CD8-positive, alpha-beta memory T cell (primary cell): ENCODE results near the gene ZFP28. TPM values are rescaled to one million over a fixed set of nuclear protein-coding genes. Genes with fewer than 3 reads are reported as not detected.

Experiments
- CTCF ChIA-PET: fragments of 350-600 bp; sonication (Branson Sonifier 250); formaldehyde crosslinking; loops from one replicate; lab custom pipeline; 2021; ENCODE audit warnings: antibody characterized with exemption; lab: Charles Lee
- POLR2A ChIA-PET: fragments of 350-600 bp; sonication (Branson Sonifier 250); formaldehyde crosslinking; loops from one replicate; lab custom pipeline; 2021; ENCODE audit warnings: antibody characterized with exemption; lab: Charles Lee
- DNase-seq, 5 donors: peaks; one replicate each; pipeline versions ENCODE4 v3.0.0 to v3.0.0-alpha.2; 2020 to 2022; ENCODE audit warnings: mixed read lengths in 1 of 5
- H3K27ac ChIP-seq: one replicate; pipeline ENCODE4 v1.7.0; 2013; ENCODE audit warnings: low read depth, mild to moderate bottlenecking, low read length, moderate library complexity
- H3K27me3 ChIP-seq: 2 replicates; pipeline ENCODE4 v1.7.0; 2013; ENCODE audit warnings: low read length, mild to moderate bottlenecking; ENCODE audit not compliant: insufficient read depth, poor library complexity, severe bottlenecking
- H3K36me3 ChIP-seq: 2 replicates; pipeline ENCODE4 v1.7.0; 2013; ENCODE audit warnings: mild to moderate bottlenecking, low read length, moderate library complexity; ENCODE audit not compliant: insufficient read depth
- H3K4me1 ChIP-seq: 2 replicates; pipeline ENCODE4 v1.7.0; 2013; ENCODE audit warnings: mild to moderate bottlenecking, low read length, moderate library complexity; ENCODE audit not compliant: insufficient read depth
- H3K4me3 ChIP-seq: 2 replicates; pipeline ENCODE4 v1.7.0; 2013; ENCODE audit warnings: mild to moderate bottlenecking, low read length
- H3K9me3 ChIP-seq: 2 replicates; pipeline ENCODE4 v1.7.0; 2013; ENCODE audit warnings: mild to moderate bottlenecking, low read length
- H3K27ac Mint-ChIP-seq, 8 donors: one replicate each; pipeline ENCODE4 v1.8.0; 2020 to 2021; ENCODE audit warnings: mixed read lengths in 8 of 8, mild to moderate bottlenecking in 6 of 8, inconsistent platforms in 3 of 8, moderate library complexity in 3 of 8
- H3K27me3 Mint-ChIP-seq, 2 donors: one replicate each; pipeline ENCODE4 v1.8.0; 2020 to 2021; ENCODE audit warnings: mixed read lengths in 2 of 2, mild to moderate bottlenecking in 1 of 2, moderate library complexity in 1 of 2
- H3K36me3 Mint-ChIP-seq, 3 donors: one replicate each; pipeline ENCODE4 v1.8.0; 2020 to 2021; ENCODE audit warnings: mixed read lengths in 3 of 3, inconsistent platforms in 1 of 3, mild to moderate bottlenecking in 1 of 3
- H3K4me1 Mint-ChIP-seq, 3 donors: one replicate each; pipeline ENCODE4 v1.8.0; 2020 to 2021; ENCODE audit warnings: mixed read lengths in 3 of 3, inconsistent platforms in 1 of 3, mild to moderate bottlenecking in 1 of 3
- H3K4me3 Mint-ChIP-seq, 7 donors: one replicate each; pipeline ENCODE4 v1.8.0; 2020 to 2021; ENCODE audit warnings: mixed read lengths in 7 of 7, mild to moderate bottlenecking in 6 of 7, moderate library complexity in 4 of 7, inconsistent platforms in 2 of 7
- H3K9me3 Mint-ChIP-seq, 5 donors: one replicate each; pipeline ENCODE4 v1.8.0; 2020 to 2022; ENCODE audit warnings: mixed read lengths in 5 of 5, mild to moderate bottlenecking in 3 of 5, moderate library complexity in 2 of 5, inconsistent platforms in 1 of 5
- polyA plus RNA-seq: library from polyadenylated mRNA; unstranded; fragments of 300-500 nt; fragmentation: Illumina TruSeq; gene quantifications from one replicate; pipeline ENCODE4 v1.2.3, GENCODE V29; 2021
- total RNA-seq, 2 experiments: library from RNA; stranded (reverse); gene quantifications; one replicate each; pipeline ENCODE4 v1.2.3, GENCODE V29; 2021

The ZFP28 gene
- total and polyA plus RNA-seq, 3 experiments from 2014 or later = 2.7 to 3.4 (median 3.1) TPM

DNA sequence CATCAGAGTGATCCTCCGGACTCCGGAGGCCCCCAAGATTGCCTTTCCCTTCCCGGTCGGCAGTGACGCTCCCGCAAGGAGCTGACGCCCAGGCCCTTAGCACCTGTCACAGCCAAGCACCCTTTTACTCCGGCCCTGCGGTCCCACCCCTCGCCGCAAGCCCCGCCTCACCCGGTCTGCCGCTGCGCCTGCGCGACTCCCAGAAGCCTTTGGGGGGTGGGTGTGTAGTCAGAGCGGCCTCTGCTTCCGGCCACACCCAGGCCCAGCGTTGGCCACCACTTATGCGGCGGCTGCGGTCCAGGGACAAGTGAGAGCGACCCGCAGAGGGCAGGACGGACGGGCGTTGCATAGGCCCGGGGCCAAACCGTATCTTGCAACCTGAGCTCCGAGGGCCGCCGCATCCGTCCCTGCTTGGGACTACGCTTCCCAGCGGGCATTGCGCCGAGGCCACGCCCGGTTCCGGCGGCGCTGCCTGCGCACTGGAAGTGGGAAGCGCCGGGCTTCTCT lies 441 bp upstream of the ZFP28 start:
- H3K4me3 ChIP-seq = peak overlapping the region; percentile 77
- Mint-ChIP-seq H3K36me3 (peaks cover 13 to 46% (median 44%) of the 10 kb centered on the region in 3 donors), H3K4me3 (peak overlapping the region; percentile 87 to 95 (median 91)), H3K4me1 (peaks cover 15 to 31% (median 17%) of the 10 kb centered on the region in 3 donors), H3K27me3 (peaks cover 0 to 12% of the 10 kb centered on the region in 2 donors), H3K9me3 (peaks cover 36 to 82% (median 63%) of the 10 kb centered on the region in 5 donors), H3K27ac (peak overlapping the region; percentile 80 to 95 (median 89))
- CTCF ChIA-PET = no interaction called here
- POLR2A ChIA-PET = no interaction called here
- peak overlapping the region; percentile 40 for H3K27ac ChIP-seq
- peaks cover 9% of the 10 kb centered on the region for H3K9me3 ChIP-seq
- H3K36me3 ChIP-seq = peaks cover 6% of the 10 kb centered on the region
- H3K4me1 ChIP-seq = peaks cover 8% of the 10 kb centered on the region
- peak; percentile 73 to 94 (median 86) for DNase-seq
- H3K27me3 ChIP-seq = no peaks in the 10 kb centered on the region

GRCh38 chr19:56543776-56544175 lies 5.0 kb downstream of the ZFP28 start:
- POLR2A ChIA-PET = no interaction called here
- no peaks in the 10 kb centered on the region for H3K27me3 ChIP-seq
- no peaks in the 10 kb centered on the region for H3K4me1 ChIP-seq
- Mint-ChIP-seq H3K36me3 (peaks cover 21 to 79% (median 77%) of the 10 kb centered on the region in 3 donors), H3K9me3 (peaks cover 42 to 86% (median 72%) of the 10 kb centered on the region in 5 donors), H3K4me1 (peaks cover 7 to 20% (median 9%) of the 10 kb centered on the region in 3 donors), H3K27ac (no peak overlapping the region), H3K27me3 (peaks cover 0 to 9% of the 10 kb centered on the region in 2 donors), H3K4me3 (no peak overlapping the region)
- H3K36me3 ChIP-seq = peaks cover 9% of the 10 kb centered on the region
- H3K9me3 ChIP-seq = peaks cover 31% of the 10 kb centered on the region
- CTCF ChIA-PET = no interaction called here
- no peak overlapping the region for H3K27ac ChIP-seq
- no peak overlapping the region for H3K4me3 ChIP-seq
- no peak for DNase-seq

DNA sequence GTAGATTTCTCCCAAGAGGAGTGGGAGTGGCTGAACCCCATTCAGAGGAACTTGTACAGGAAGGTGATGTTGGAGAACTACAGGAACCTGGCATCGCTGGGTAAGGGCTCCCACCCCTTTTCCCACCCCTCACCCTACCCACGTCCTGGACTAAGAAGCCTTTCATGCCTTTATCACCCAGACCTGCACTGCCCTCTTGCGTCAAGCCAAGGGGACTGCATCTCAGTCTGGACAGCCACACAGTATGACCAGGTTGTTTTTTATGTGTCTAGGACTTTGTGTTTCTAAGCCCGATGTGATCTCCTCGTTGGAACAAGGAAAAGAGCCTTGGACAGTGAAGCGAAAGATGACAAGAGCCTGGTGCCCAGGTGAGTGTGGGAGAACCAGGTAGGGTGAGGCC lies 8.8 kb downstream of the ZFP28 start:
- Mint-ChIP-seq H3K4me3 (no peak overlapping the region), H3K27ac (no peak overlapping the region), H3K27me3 (peaks cover 0 to 4% of the 10 kb centered on the region in 2 donors), H3K9me3 (peaks cover 44 to 85% (median 74%) of the 10 kb centered on the region in 5 donors), H3K36me3 (peaks cover 27 to 85% (median 80%) of the 10 kb centered on the region in 3 donors), H3K4me1 (no peaks in the 10 kb centered on the region)
- no peak for DNase-seq
- ChIA-PET POLR2A (no interaction called here), CTCF (no interaction called here)
- Histone ChIP-seq H3K4me3 (no peak overlapping the region), H3K9me3 (peaks cover 43% of the 10 kb centered on the region), H3K4me1 (no peaks in the 10 kb centered on the region), H3K36me3 (peaks cover 6% of the 10 kb centered on the region), H3K27me3 (no peaks in the 10 kb centered on the region), H3K27ac (no peak overlapping the region)

DNA sequence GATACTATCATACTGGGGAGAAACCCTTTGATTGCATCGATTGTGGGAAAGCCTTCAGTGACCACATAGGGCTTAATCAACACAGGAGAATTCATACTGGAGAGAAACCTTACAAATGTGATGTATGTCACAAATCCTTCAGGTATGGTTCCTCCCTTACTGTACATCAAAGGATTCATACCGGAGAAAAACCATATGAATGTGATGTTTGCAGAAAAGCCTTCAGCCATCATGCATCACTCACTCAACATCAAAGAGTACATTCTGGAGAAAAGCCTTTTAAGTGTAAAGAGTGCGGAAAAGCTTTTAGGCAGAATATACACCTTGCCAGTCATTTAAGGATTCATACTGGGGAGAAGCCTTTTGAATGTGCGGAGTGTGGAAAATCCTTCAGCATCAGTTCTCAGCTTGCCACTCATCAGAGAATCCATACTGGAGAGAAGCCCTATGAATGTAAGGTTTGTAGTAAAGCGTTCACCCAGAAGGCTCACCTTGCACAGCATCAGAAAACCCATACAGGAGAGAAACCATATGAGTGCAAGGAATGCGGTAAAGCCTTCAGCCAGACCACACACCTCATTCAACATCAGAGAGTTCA lies 15.6 kb downstream of the ZFP28 start:
- peaks cover 55% of the 10 kb centered on the region for H3K9me3 ChIP-seq
- POLR2A ChIA-PET = no interaction called here
- peak overlapping the region; percentile 11 for H3K4me3 ChIP-seq
- CTCF ChIA-PET = no interaction called here
- no peak overlapping the region for H3K27ac Mint-ChIP-seq
- no peak overlapping the region for H3K27ac ChIP-seq
- H3K4me1 ChIP-seq = no peaks in the 10 kb centered on the region
- no peaks in the 10 kb centered on the region for H3K4me1 Mint-ChIP-seq
- peaks cover 48 to 89% (median 82%) of the 10 kb centered on the region in 5 donors for H3K9me3 Mint-ChIP-seq
- H3K27me3 ChIP-seq = no peaks in the 10 kb centered on the region
- peaks cover 0 to 2% of the 10 kb centered on the region in 2 donors for H3K27me3 Mint-ChIP-seq
- H3K36me3 ChIP-seq = peaks cover 5% of the 10 kb centered on the region
- no peak overlapping the region for H3K4me3 Mint-ChIP-seq
- peaks cover 17 to 76% (median 58%) of the 10 kb centered on the region in 3 donors for H3K36me3 Mint-ChIP-seq
- no peak for DNase-seq

GRCh38 chr19:56562766-56563165 lies 24.0 kb downstream of the ZFP28 start:
- Mint-ChIP-seq H3K36me3 (peaks cover 2 to 57% (median 46%) of the 10 kb centered on the region in 3 donors), H3K4me3 (no peak overlapping the region), H3K27ac (peak overlapping the region in 1 of 8 donors; percentile 67), H3K4me1 (peaks cover 9 to 17% (median 10%) of the 10 kb centered on the region in 3 donors), H3K9me3 (peaks cover 71 to 97% (median 95%) of the 10 kb centered on the region in 5 donors), H3K27me3 (peaks cover 0 to 1% of the 10 kb centered on the region in 2 donors)
- Histone ChIP-seq H3K27ac (no peak overlapping the region), H3K36me3 (no peaks in the 10 kb centered on the region), H3K9me3 (peaks cover 48% of the 10 kb centered on the region), H3K4me3 (no peak overlapping the region), H3K27me3 (no peaks in the 10 kb centered on the region), H3K4me1 (peaks cover 7% of the 10 kb centered on the region)
- DNase-seq = no peak
- ChIA-PET CTCF (interaction anchor here (0.6 kb wide), 1 partner anchor 113 kb away, joined by 4 read pairs; no protein-coding TSS in a partner anchor), POLR2A (no interaction called here)

- H3K9me3 Mint-ChIP-seq = peaks cover 43 to 95% (median 84%) of the 10 kb centered on the region in 5 donors
- H3K36me3 Mint-ChIP-seq = peaks cover 19 to 74% (median 72%) of the 10 kb centered on the region in 3 donors
- ChIA-PET CTCF (no interaction called here), POLR2A (interaction anchor here (0.6 kb wide), 1 partner anchor 1106 kb away, joined by 3 read pairs; no protein-coding TSS in a partner anchor)
- peak overlapping the region; percentile 92 to 98 (median 95) for H3K4me3 Mint-ChIP-seq
- no peaks in the 10 kb centered on the region for H3K27me3 ChIP-seq
- H3K27ac Mint-ChIP-seq = peak overlapping the region in 7 of 8 donors; percentile 78 to 95 (median 88)
- H3K9me3 ChIP-seq = peaks cover 48% of the 10 kb centered on the region
- H3K4me1 ChIP-seq = peaks cover 12% of the 10 kb centered on the region
- peaks cover 11 to 26% (median 14%) of the 10 kb centered on the region in 3 donors for H3K4me1 Mint-ChIP-seq
- peaks cover 10% of the 10 kb centered on the region for H3K36me3 ChIP-seq
- H3K27me3 Mint-ChIP-seq = peaks cover 0 to 1% of the 10 kb centered on the region in 2 donors
- no peak for DNase-seq
- peak overlapping the region; percentile 94 for H3K4me3 ChIP-seq
- H3K27ac ChIP-seq = peak overlapping the region; percentile 51
Observed at GRCh38 chr19:56566904-56567273, 28.1 kb downstream of the ZFP28 start.

- Histone ChIP-seq H3K36me3 (peaks cover 10% of the 10 kb centered on the region), H3K9me3 (peaks cover 43% of the 10 kb centered on the region), H3K4me3 (peak within 1 kb of the TSS; percentile 94), H3K4me1 (peaks cover 12% of the 10 kb centered on the region), H3K27me3 (no peaks in the 10 kb centered on the region), H3K27ac (peak within 1 kb of the TSS; percentile 51)
- POLR2A ChIA-PET = no interaction called here
- Mint-ChIP-seq H3K4me3 (peak within 1 kb of the TSS; percentile 92 to 98 (median 95)), H3K4me1 (peaks cover 11 to 26% (median 14%) of the 10 kb centered on the region in 3 donors), H3K9me3 (peaks cover 41 to 94% (median 83%) of the 10 kb centered on the region in 5 donors), H3K27me3 (peaks cover 0 to 1% of the 10 kb centered on the region in 2 donors), H3K27ac (peak within 1 kb of the TSS; percentile 7 to 95 (median 88)), H3K36me3 (peaks cover 19 to 74% (median 70%) of the 10 kb centered on the region in 3 donors)
- CTCF ChIA-PET = no interaction called here
- peak; percentile 78 to 89 (median 82) for DNase-seq
Observed at GRCh38 chr19:56567274-56568120, 28.7 kb downstream of the ZFP28 start, which contains the start of gene ZNF470. TSS of gene ZNF470 (plus strand) at chr19:56567468. CDS start at chr19:56570312, 2,844 bp downstream.
